Neural progenitor cell (in vitro differentiated cells): ENCODE measurements around the gene SPANXD. TPM values are rescaled to one million over a fixed set of nuclear protein-coding genes. Genes with fewer than 3 reads are reported as not detected.

Experiments
- DNase-seq: peaks from one replicate; pipeline ENCODE4 v3.0.0-alpha.2; 2016; ENCODE audit warnings: low spot score
- H2AFZ ChIP-seq: fragments of 200-600 bp; sonication (generic); replicated peaks from 2 replicates; pipeline ENCODE4 v1.6.1; 2016; ENCODE audit warnings: antibody characterized with exemption
- H3F3A ChIP-seq: fragments of 200-600 bp; sonication (generic); 2 replicates; pipeline ENCODE4 v1.6.1; 2016; ENCODE audit warnings: antibody characterized with exemption, low read depth
- H3K27ac ChIP-seq: fragments of 200-600 bp; sonication (generic); 2 replicates; pipeline ENCODE4 v1.5.1; 2016; ENCODE audit warnings: mild to moderate bottlenecking
- H3K27me3 ChIP-seq: fragments of 200-600 bp; sonication (generic); 2 replicates; pipeline ENCODE4 v1.6.1; 2016; ENCODE audit warnings: mild to moderate bottlenecking, moderate library complexity
- H3K36me3 ChIP-seq: fragments of 200-600 bp; sonication (generic); 2 replicates; pipeline ENCODE4 v1.5.1; 2016
- H3K4me1 ChIP-seq: fragments of 200-600 bp; sonication (generic); 2 replicates; pipeline ENCODE4 v1.6.1; 2016; ENCODE audit warnings: mixed run types
- H3K4me2 ChIP-seq: fragments of 200-600 bp; sonication (generic); 2 replicates; pipeline ENCODE4 v1.6.1; 2016
- H3K4me3 ChIP-seq: fragments of 200-600 bp; sonication (generic); 2 replicates; pipeline ENCODE4 v1.5.1; 2016
- H3K79me2 ChIP-seq: fragments of 200-600 bp; sonication (generic); 2 replicates; pipeline ENCODE4 v1.6.1; 2016; ENCODE audit warnings: low read depth
- H3K9ac ChIP-seq: fragments of 200-600 bp; sonication (generic); 2 replicates; pipeline ENCODE4 v1.6.1; 2016
- H3K9me3 ChIP-seq: fragments of 200-600 bp; sonication (generic); 2 replicates; pipeline ENCODE4 v1.5.1; 2016; ENCODE audit warnings: low read depth
- H4K20me1 ChIP-seq: fragments of 200-600 bp; sonication (generic); 2 replicates; pipeline ENCODE4 v1.6.1; 2016; ENCODE audit warnings: low read depth
- H3K27ac Mint-ChIP-seq: 3 replicates; pipeline ENCODE4 v1.8.0; 2021; ENCODE audit warnings: mixed read lengths
- H3K27me3 Mint-ChIP-seq: 2 replicates; pipeline ENCODE4 v1.8.0; 2022; ENCODE audit warnings: low read depth, mild to moderate bottlenecking, inconsistent platforms, moderate library complexity, mixed read lengths; ENCODE audit not compliant: insufficient read depth
- H3K36me3 Mint-ChIP-seq: 3 replicates; pipeline ENCODE4 v1.8.0; 2021; ENCODE audit warnings: mixed read lengths
- H3K4me1 Mint-ChIP-seq: 3 replicates; pipeline ENCODE4 v1.8.0; 2021; ENCODE audit warnings: mixed read lengths
- H3K4me3 Mint-ChIP-seq: 3 replicates; pipeline ENCODE4 v1.8.0; 2021; ENCODE audit warnings: mild to moderate bottlenecking, moderate library complexity, mixed read lengths
- H3K9me3 Mint-ChIP-seq: 3 replicates; pipeline ENCODE4 v1.8.0; 2020; ENCODE audit warnings: mixed read lengths
- CTCF ChIP-seq: fragments of 200-600 bp; sonication (generic); IDR thresholded peaks from 2 replicates; pipeline ENCODE4 v1.5.1; 2017; ENCODE audit warnings: antibody characterized with exemption, mild to moderate bottlenecking
- EZH2 ChIP-seq: fragments of 200-600 bp; sonication (generic); IDR thresholded peaks from 2 replicates; pipeline ENCODE4 v1.6.1; 2017; ENCODE audit warnings: antibody characterized with exemption, mild to moderate bottlenecking, moderate library complexity
- EZH2phosphoT487 ChIP-seq: fragments of 200-600 bp; sonication (generic); IDR thresholded peaks from 2 replicates; pipeline ENCODE4 v1.6.1; 2017; ENCODE audit warnings: antibody characterized with exemption
- total RNA-seq: library from RNA; depleted of rRNA; stranded (reverse); fragments of >200 nt; gene quantifications from 2 replicates; pipeline ENCODE4 v1.2.3, GENCODE V29; 2015; ENCODE audit warnings: low replicate concordance

SPANXD gene
- total RNA-seq, 1 donor from 2014 or later: not detected

- no peaks in the 10 kb centered on the region for H3K79me2 ChIP-seq
- no peak overlapping the region for H2AFZ ChIP-seq
- no peaks in the 10 kb centered on the region for H3K4me1 ChIP-seq
- Mint-ChIP-seq H3K27me3 (no peaks in the 10 kb centered on the region), H3K4me1 (no peaks in the 10 kb centered on the region), H3K9me3 (no peaks in the 10 kb centered on the region), H3K4me3 (no peak overlapping the region), H3K27ac (no peak overlapping the region), H3K36me3 (no peaks in the 10 kb centered on the region)
- H4K20me1 ChIP-seq: no peaks in the 10 kb centered on the region
- H3K27me3 ChIP-seq: no peaks in the 10 kb centered on the region
- TF ChIP-seq CTCF (no peak), EZH2 (no peak), EZH2phosphoT487 (no peak)
- H3K4me3 ChIP-seq: no peak overlapping the region
- no peaks in the 10 kb centered on the region for H3K9me3 ChIP-seq
- no peak overlapping the region for H3K4me2 ChIP-seq
- H3K27ac ChIP-seq: no peak overlapping the region
- H3K9ac ChIP-seq: no peak overlapping the region
- no peak for DNase-seq
- no peaks in the 10 kb centered on the region for H3K36me3 ChIP-seq
- H3F3A ChIP-seq: no peaks in the 10 kb centered on the region
These were observed 33.5 kb upstream of the SPANXD start for GRCh38 chrX:141732031-141732430.

GRCh38 chrX:141724186-141724585 lies 25.6 kb upstream of the SPANXD start:
- Histone ChIP-seq H3K79me2 (no peaks in the 10 kb centered on the region), H3K9ac (no peak overlapping the region), H3K27me3 (no peaks in the 10 kb centered on the region), H4K20me1 (no peaks in the 10 kb centered on the region), H3F3A (no peaks in the 10 kb centered on the region), H3K9me3 (no peaks in the 10 kb centered on the region), H3K36me3 (no peaks in the 10 kb centered on the region), H3K4me2 (no peak overlapping the region), H3K4me3 (no peak overlapping the region), H3K4me1 (no peaks in the 10 kb centered on the region), H2AFZ (no peak overlapping the region), H3K27ac (no peak overlapping the region)
- Mint-ChIP-seq H3K27ac (no peak overlapping the region), H3K36me3 (no peaks in the 10 kb centered on the region), H3K4me3 (no peak overlapping the region), H3K4me1 (no peaks in the 10 kb centered on the region), H3K27me3 (no peaks in the 10 kb centered on the region), H3K9me3 (no peaks in the 10 kb centered on the region)
- DNase-seq: no peak
- no peak for TF ChIP-seq EZH2phosphoT487
- TF ChIP-seq EZH2: no peak
- TF ChIP-seq CTCF: no peak

- no peak overlapping the region for H3K4me3 ChIP-seq
- H3K4me1 Mint-ChIP-seq: no peaks in the 10 kb centered on the region
- no peaks in the 10 kb centered on the region for H3K36me3 ChIP-seq
- H3K9me3 ChIP-seq: no peaks in the 10 kb centered on the region
- H3K9me3 Mint-ChIP-seq: no peaks in the 10 kb centered on the region
- no peaks in the 10 kb centered on the region for H3K27me3 ChIP-seq
- no peak overlapping the region for H3K27ac Mint-ChIP-seq
- TF ChIP-seq EZH2phosphoT487 (no peak), EZH2 (no peak), CTCF (no peak)
- H4K20me1 ChIP-seq: no peaks in the 10 kb centered on the region
- no peak overlapping the region for H3K4me2 ChIP-seq
- no peaks in the 10 kb centered on the region for H3K4me1 ChIP-seq
- H2AFZ ChIP-seq: no peak overlapping the region
- no peaks in the 10 kb centered on the region for H3K36me3 Mint-ChIP-seq
- H3K27ac ChIP-seq: no peak overlapping the region
- H3K27me3 Mint-ChIP-seq: peaks cover 4% of the 10 kb centered on the region
- H3F3A ChIP-seq: no peaks in the 10 kb centered on the region
- H3K9ac ChIP-seq: no peak overlapping the region
- no peak overlapping the region for H3K4me3 Mint-ChIP-seq
- DNase-seq: no peak
- H3K79me2 ChIP-seq: no peaks in the 10 kb centered on the region
These were observed 16.1 kb upstream of the SPANXD start for GRCh38 chrX:141714680-141715079.
